A549 (cell line): ENCODE measurements around the gene ZFAND6. TPM values are rescaled to one million over a fixed set of nuclear protein-coding genes. Genes with fewer than 3 reads are reported as not detected.

Experiments
- ATAC-seq, 2 experiments: fragments of 200-7000 bp in 1 of 2; fragments of >200 bp in 1 of 2; cut with Nextera tagmentation in 1 of 2; cut with Tn5 transposase in 1 of 2; 3 replicates each; pipeline versions ENCODE4 v1.8.0 to v1.9.1; 2018 to 2020; ENCODE audit warnings: mild to moderate bottlenecking in 1 of 2, moderate library complexity in 1 of 2
- CTCF ChIA-PET: fragments of 300-600 bp; sonication (Branson Sonifier 250); formaldehyde crosslinking; extraction: SDS; loops from one replicate; lab custom pipeline; 2021; ENCODE audit warnings: antibody characterized with exemption, inconsistent platforms; lab: Yijun Ruan, JAX
- POLR2A ChIA-PET: fragments of 350-600 bp; formaldehyde crosslinking; extraction: SDS; loops from one replicate; lab custom pipeline; 2021; ENCODE audit warnings: antibody characterized with exemption, inconsistent platforms; lab: Yijun Ruan, JAX
- DNase-seq, 2 experiments: peaks; one replicate each; pipeline versions ENCODE4 v3.0.0 to v3.0.0-alpha.2; 2011 to 2016; ENCODE audit warnings: low read depth in 1 of 2, low spot score in 1 of 2
- FAIRE-seq: peaks from 2 replicates; lab custom pipeline; 2011; peaks lifted over from hg19 to GRCh38; lab: Jason Lieb, UNC
- H3K27ac ChIP-seq, 2 experiments: fragments of >200 bp; sonication (Bioruptor Twin); formaldehyde crosslinking; 3 replicates each; pipeline ENCODE4 v1.5.1; 2016 to 2017
- H3K4me1 ChIP-seq: fragments of >200 bp; sonication (Bioruptor Twin); formaldehyde crosslinking; 3 replicates; pipeline ENCODE4 v1.6.1; 2016
- H3K4me2 ChIP-seq: fragments of >200 bp; sonication (Bioruptor Twin); formaldehyde crosslinking; 3 replicates; pipeline ENCODE4 v1.6.1; 2016
- H3K4me3 ChIP-seq: fragments of >200 bp; sonication (Bioruptor Twin); formaldehyde crosslinking; 3 replicates; pipeline ENCODE4 v1.5.1; 2016
- H3K9me3 ChIP-seq: fragments of >200 bp; sonication (Bioruptor Twin); formaldehyde crosslinking; 3 replicates; pipeline ENCODE4 v1.6.1; 2016
- CBX2 ChIP-seq: fragments of 200-600 bp; sonication (generic); IDR thresholded peaks from 2 replicates; pipeline ENCODE4 v1.6.1; 2016; ENCODE audit warnings: low read depth, mild to moderate bottlenecking, borderline replicate concordance
- CEBPB ChIP-seq, 2 experiments: fragments of >200 bp in 1 of 2; sonication (Bioruptor Twin) in 1 of 2; formaldehyde crosslinking in 1 of 2; IDR thresholded peaks; 2 replicates each; pipeline ENCODE4 v1.6.1; 2012 to 2016
- EP300 ChIP-seq, 2 experiments: fragments of >200 bp; sonication (Bioruptor Twin); formaldehyde crosslinking; IDR thresholded peaks; 2 replicates in 1 of 2; 3 replicates in 1 of 2; pipeline ENCODE4 v1.6.1; 2016 to 2017
- FOSB ChIP-seq: fragments of 250-450 bp; sonication (Bioruptor Pico); IDR thresholded peaks from 2 replicates; pipeline ENCODE4 v1.5.0; 2020; ENCODE audit warnings: mild to moderate bottlenecking, moderate library complexity
- FOXS1 ChIP-seq: fragments of 250-450 bp; sonication (Bioruptor Pico); IDR thresholded peaks from 2 replicates; pipeline ENCODE4 v1.5.0; 2020; ENCODE audit warnings: mild to moderate bottlenecking, moderate library complexity
- HEYL ChIP-seq: fragments of 250-450 bp; sonication (Bioruptor Pico); IDR thresholded peaks from 2 replicates; pipeline ENCODE4 v1.8.0; 2021; ENCODE audit warnings: mild to moderate bottlenecking, moderate library complexity
- HOXB5 ChIP-seq: fragments of 250-450 bp; sonication (Bioruptor Pico); IDR thresholded peaks from 2 replicates; pipeline ENCODE4 v1.5.0; 2020; ENCODE audit warnings: mild to moderate bottlenecking, moderate library complexity
- KDM1A ChIP-seq: fragments of 200-600 bp; sonication (generic); IDR thresholded peaks from 2 replicates; pipeline ENCODE4 v1.6.1; 2016; ENCODE audit warnings: low read depth, mild to moderate bottlenecking
- MAFK ChIP-seq: fragments of 450-650 bp; IDR thresholded peaks from 2 replicates; pipeline ENCODE4 v1.6.1; 2014; ENCODE audit not compliant: partially characterized antibody
- NR3C1 ChIP-seq: fragments of >200 bp; sonication (Bioruptor Twin); formaldehyde crosslinking; IDR thresholded peaks from 3 replicates; pipeline ENCODE4 v1.6.1; 2017
- POLR2A ChIP-seq: IDR thresholded peaks from 2 replicates; pipeline ENCODE4 v1.6.1; 2012; ENCODE audit warnings: mild to moderate bottlenecking, low read length
- TFCP2L1 ChIP-seq: fragments of 250-450 bp; sonication (Bioruptor Pico); IDR thresholded peaks from 2 replicates; pipeline ENCODE4 v1.5.0; 2021; ENCODE audit warnings: mild to moderate bottlenecking
- ZFP36 ChIP-seq: fragments of 450-650 bp; IDR thresholded peaks from 2 replicates; pipeline ENCODE4 v1.6.1; 2014; ENCODE audit warnings: borderline replicate concordance; ENCODE audit not compliant: partially characterized antibody
- ZNF302 ChIP-seq: fragments of 250-450 bp; sonication (Bioruptor Pico); IDR thresholded peaks from 2 replicates; pipeline ENCODE4 v1.9.0; 2021; ENCODE audit warnings: inconsistent platforms, mild to moderate bottlenecking, moderate library complexity
- ZSCAN20 ChIP-seq: fragments of 250-450 bp; sonication (Bioruptor Pico); IDR thresholded peaks from 2 replicates; pipeline ENCODE4 v1.8.0; 2022; ENCODE audit warnings: mild to moderate bottlenecking, moderate library complexity
- WGBS: methylation state at CpG from one replicate; pipeline ENCODE4 v1.1.6; 2017; ENCODE audit errors: missing lambda C conversion rate; 5-methylcytosine and 5-hydroxymethylcytosine counted together
- polyA plus RNA-seq, 4 experiments: library from polyadenylated mRNA; depleted of rRNA in 3 of 4; stranded (reverse); fragments of >200 nt; fragmentation: RNase III in 1 of 4; extraction: RNeasy Plus Mini Kit Qiagen cat#74134 plus additional on column Dnase treatment in 1 of 4; gene quantifications; 2 replicates in 3 of 4; 3 replicates in 1 of 4; pipeline ENCODE4 v1.2.3, GENCODE V29; 2011 to 2017
- TF ChIP-seq, protein P1 (sequence below): fragments of 250-450 bp; sonication (Bioruptor Pico); IDR thresholded peaks from 2 replicates; pipeline ENCODE4 v1.5.0; 2021; ENCODE audit warnings: mild to moderate bottlenecking, moderate library complexity, borderline replicate concordance
- TF ChIP-seq, protein P2 (sequence below): IDR thresholded peaks from 2 replicates; pipeline ENCODE4 v1.6.1; 2012
- TF ChIP-seq, protein P3 (sequence below): fragments of 450-650 bp; IDR thresholded peaks from 2 replicates; pipeline ENCODE4 v1.6.1; 2014; ENCODE audit warnings: antibody characterized with exemption
- TF ChIP-seq, protein P4 (sequence below): IDR thresholded peaks from 2 replicates; pipeline ENCODE4 v1.6.1; 2012; ENCODE audit warnings: low read depth, borderline replicate concordance
- TF ChIP-seq, protein P5 (sequence below): fragments of 200-600 bp; sonication (generic); IDR thresholded peaks from 2 replicates; pipeline ENCODE4 v1.6.1; 2016; ENCODE audit warnings: antibody characterized with exemption, mild to moderate bottlenecking, moderate library complexity
- TF ChIP-seq, protein P6 (sequence below): fragments of >200 bp; sonication (Bioruptor Twin); formaldehyde crosslinking; IDR thresholded peaks from 2 replicates; pipeline ENCODE4 v1.6.1; 2016
- TF ChIP-seq, protein P7 (sequence below): fragments of >200 bp; sonication (Bioruptor Twin); formaldehyde crosslinking; IDR thresholded peaks from 3 replicates; pipeline ENCODE4 v1.6.1; 2016

ZFAND6 gene
- polyA plus RNA-seq, 2 of the 4 experiments (the other 2 are of a cell fraction): 152 to 307 TPM

DNA sequence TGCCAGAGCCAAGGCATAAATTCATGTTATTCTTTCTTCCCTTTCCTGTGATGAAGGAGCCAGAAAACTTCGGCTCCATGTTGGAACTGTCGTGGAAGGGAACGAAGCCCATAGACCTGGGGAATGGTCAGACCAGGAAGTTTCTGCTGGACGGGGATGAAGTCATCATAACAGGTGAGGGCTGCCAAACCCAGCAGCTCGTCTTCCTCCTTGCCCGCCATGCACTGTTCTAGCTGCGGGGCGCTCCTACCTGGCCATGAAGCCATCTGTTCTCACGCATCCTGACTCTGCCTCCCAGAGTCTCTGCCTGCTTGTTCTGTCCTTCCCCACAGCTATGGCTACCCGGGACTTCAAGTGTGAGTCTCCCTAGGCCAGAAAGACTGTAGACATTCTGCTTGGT, 121.5 kb downstream of the ZFAND6 start:
- no peaks in the 10 kb centered on the region; the same call in 2 of the 3 replicates for H3K9me3 ChIP-seq
- ChIA-PET CTCF (interaction anchor here (0.9 to 1.4 kb wide), 2 partner anchors 7 to 16 kb away, joined by 3 to 4 read pairs; no protein-coding TSS in a partner anchor), POLR2A (no interaction called here)
- no peak overlapping the region for H3K4me2 ChIP-seq
- no peak for TF ChIP-seq NR3C1
- no peak for TF ChIP-seq FOXS1 (CRISPR knock-in tag)
- no peak for TF ChIP-seq ZSCAN20 (CRISPR knock-in tag)
- no peak for TF ChIP-seq EP300 (IDR thresholded peaks at IDR 0.05)
- TF ChIP-seq CBX2: no peak
- no peak for TF ChIP-seq ZNF302
- FAIRE-seq: no peak
- no peak for ATAC-seq
- no peak overlapping the region for H3K4me3 ChIP-seq
- H3K27ac ChIP-seq: no peak overlapping the region
- H3K4me1 ChIP-seq: peaks cover 13% of the 10 kb centered on the region
- 91% methylated on average over 10 of the region's 10 CpGs for WGBS
- DNase-seq: no peak

DNA sequence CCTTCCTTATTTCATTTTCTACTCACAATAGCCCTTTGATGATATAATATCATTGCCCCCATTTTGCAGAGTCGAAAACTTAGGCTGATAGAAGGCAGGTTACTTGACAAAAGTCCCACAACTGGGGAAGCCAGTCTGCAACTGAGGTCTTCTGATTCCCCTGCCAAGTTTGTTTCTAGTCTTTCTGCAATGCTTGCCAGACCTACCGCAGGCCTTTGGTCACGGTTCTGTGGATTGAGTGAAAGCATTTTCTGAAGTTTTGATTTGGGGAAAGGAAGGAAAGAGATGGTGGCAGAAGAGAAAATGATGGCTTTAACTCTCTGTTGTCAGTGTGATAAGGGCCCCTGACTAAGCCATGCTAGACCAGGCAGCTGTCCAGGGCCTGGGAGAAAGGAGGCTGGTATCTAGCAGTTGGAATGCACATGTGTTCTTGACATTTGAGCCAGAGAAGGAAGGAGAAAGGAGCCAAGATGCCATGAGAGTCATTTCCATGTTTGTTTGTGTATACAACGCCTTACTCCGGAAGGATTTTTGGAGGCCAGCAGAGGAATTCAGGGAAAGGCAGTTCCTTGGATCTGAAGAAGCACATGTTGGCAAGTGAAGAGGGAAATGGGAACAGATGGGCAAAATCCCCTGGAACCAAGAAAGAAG, 123.3 kb downstream of the ZFAND6 start:
- POLR2A ChIA-PET: no interaction called here
- H3K9me3 ChIP-seq: no peaks in the 10 kb centered on the region; the same call in 2 of the 3 replicates
- no peak overlapping the region for H3K4me2 ChIP-seq
- CTCF ChIA-PET: interaction anchor here (1.5 to 2.6 kb wide), 4 partner anchors 9 to 120 kb away, joined by 4 to 8 read pairs (median 5); no protein-coding TSS in a partner anchor
- 81% methylated on average over 5 of the region's 5 CpGs for whole genome bisulfite sequencing
- no peak for FAIRE-seq
- H3K27ac ChIP-seq: no peak overlapping the region
- no peak for TF ChIP-seq FOSB (CRISPR knock-in tag)
- TF ChIP-seq, protein P1, sequence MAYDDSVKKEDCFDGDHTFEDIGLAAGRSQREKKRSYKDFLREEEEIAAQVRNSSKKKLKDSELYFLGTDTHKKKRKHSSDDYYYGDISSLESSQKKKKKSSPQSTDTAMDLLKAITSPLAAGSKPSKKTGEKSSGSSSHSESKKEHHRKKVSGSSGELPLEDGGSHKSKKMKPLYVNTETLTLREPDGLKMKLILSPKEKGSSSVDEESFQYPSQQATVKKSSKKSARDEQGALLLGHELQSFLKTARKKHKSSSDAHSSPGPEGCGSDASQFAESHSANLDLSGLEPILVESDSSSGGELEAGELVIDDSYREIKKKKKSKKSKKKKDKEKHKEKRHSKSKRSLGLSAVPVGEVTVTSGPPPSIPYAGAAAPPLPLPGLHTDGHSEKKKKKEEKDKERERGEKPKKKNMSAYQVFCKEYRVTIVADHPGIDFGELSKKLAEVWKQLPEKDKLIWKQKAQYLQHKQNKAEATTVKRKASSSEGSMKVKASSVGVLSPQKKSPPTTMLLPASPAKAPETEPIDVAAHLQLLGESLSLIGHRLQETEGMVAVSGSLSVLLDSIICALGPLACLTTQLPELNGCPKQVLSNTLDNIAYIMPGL (CRISPR knock-in tag): no peak
- TF ChIP-seq, protein P2, sequence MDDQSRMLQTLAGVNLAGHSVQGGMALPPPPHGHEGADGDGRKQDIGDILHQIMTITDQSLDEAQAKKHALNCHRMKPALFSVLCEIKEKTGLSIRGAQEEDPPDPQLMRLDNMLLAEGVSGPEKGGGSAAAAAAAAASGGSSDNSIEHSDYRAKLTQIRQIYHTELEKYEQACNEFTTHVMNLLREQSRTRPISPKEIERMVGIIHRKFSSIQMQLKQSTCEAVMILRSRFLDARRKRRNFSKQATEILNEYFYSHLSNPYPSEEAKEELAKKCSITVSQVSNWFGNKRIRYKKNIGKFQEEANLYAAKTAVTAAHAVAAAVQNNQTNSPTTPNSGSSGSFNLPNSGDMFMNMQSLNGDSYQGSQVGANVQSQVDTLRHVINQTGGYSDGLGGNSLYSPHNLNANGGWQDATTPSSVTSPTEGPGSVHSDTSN: no peak
- TF ChIP-seq NR3C1: no peak
- TF ChIP-seq, protein P3, sequence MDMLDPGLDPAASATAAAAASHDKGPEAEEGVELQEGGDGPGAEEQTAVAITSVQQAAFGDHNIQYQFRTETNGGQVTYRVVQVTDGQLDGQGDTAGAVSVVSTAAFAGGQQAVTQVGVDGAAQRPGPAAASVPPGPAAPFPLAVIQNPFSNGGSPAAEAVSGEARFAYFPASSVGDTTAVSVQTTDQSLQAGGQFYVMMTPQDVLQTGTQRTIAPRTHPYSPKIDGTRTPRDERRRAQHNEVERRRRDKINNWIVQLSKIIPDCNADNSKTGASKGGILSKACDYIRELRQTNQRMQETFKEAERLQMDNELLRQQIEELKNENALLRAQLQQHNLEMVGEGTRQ: no peak
- TF ChIP-seq TFCP2L1 (CRISPR knock-in tag): no peak
- TF ChIP-seq KDM1A: no peak
- TF ChIP-seq, protein P4, sequence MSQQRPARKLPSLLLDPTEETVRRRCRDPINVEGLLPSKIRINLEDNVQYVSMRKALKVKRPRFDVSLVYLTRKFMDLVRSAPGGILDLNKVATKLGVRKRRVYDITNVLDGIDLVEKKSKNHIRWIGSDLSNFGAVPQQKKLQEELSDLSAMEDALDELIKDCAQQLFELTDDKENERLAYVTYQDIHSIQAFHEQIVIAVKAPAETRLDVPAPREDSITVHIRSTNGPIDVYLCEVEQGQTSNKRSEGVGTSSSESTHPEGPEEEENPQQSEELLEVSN: no peak
- TF ChIP-seq HOXB5 (CRISPR knock-in tag): no peak
- TF ChIP-seq, protein P5, sequence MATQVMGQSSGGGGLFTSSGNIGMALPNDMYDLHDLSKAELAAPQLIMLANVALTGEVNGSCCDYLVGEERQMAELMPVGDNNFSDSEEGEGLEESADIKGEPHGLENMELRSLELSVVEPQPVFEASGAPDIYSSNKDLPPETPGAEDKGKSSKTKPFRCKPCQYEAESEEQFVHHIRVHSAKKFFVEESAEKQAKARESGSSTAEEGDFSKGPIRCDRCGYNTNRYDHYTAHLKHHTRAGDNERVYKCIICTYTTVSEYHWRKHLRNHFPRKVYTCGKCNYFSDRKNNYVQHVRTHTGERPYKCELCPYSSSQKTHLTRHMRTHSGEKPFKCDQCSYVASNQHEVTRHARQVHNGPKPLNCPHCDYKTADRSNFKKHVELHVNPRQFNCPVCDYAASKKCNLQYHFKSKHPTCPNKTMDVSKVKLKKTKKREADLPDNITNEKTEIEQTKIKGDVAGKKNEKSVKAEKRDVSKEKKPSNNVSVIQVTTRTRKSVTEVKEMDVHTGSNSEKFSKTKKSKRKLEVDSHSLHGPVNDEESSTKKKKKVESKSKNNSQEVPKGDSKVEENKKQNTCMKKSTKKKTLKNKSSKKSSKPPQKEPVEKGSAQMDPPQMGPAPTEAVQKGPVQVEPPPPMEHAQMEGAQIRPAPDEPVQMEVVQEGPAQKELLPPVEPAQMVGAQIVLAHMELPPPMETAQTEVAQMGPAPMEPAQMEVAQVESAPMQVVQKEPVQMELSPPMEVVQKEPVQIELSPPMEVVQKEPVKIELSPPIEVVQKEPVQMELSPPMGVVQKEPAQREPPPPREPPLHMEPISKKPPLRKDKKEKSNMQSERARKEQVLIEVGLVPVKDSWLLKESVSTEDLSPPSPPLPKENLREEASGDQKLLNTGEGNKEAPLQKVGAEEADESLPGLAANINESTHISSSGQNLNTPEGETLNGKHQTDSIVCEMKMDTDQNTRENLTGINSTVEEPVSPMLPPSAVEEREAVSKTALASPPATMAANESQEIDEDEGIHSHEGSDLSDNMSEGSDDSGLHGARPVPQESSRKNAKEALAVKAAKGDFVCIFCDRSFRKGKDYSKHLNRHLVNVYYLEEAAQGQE: no peak
- TF ChIP-seq POLR2A: no peak
- TF ChIP-seq CBX2: no peak
- no peak for TF ChIP-seq CEBPB (IDR thresholded peaks at IDR 0.05)
- no peak for TF ChIP-seq MAFK
- no peak for TF ChIP-seq EP300 (IDR thresholded peaks at IDR 0.05)
- TF ChIP-seq, protein P6, sequence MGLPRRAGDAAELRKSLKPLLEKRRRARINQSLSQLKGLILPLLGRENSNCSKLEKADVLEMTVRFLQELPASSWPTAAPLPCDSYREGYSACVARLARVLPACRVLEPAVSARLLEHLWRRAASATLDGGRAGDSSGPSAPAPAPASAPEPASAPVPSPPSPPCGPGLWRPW: no peak
- no peak for TF ChIP-seq HEYL (CRISPR knock-in tag)
- no peak for TF ChIP-seq ZFP36
- TF ChIP-seq, protein P7, sequence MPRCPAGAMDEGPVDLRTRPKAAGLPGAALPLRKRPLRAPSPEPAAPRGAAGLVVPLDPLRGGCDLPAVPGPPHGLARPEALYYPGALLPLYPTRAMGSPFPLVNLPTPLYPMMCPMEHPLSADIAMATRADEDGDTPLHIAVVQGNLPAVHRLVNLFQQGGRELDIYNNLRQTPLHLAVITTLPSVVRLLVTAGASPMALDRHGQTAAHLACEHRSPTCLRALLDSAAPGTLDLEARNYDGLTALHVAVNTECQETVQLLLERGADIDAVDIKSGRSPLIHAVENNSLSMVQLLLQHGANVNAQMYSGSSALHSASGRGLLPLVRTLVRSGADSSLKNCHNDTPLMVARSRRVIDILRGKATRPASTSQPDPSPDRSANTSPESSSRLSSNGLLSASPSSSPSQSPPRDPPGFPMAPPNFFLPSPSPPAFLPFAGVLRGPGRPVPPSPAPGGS: no peak
- H3K4me1 ChIP-seq: peaks cover 13% of the 10 kb centered on the region
- H3K4me3 ChIP-seq: no peak overlapping the region
- ATAC-seq: no peak
- DNase-seq: no peak
